ENCODE results near the gene MAP2K5. TPM values are rescaled to one million over a fixed set of nuclear protein-coding genes. Genes with fewer than 3 reads are reported as not detected.

MAP2K5 gene
- total and polyA plus RNA-seq, 10 of the 15 experiments (the other 5 are each of a cell fraction or from before 2014, with no cell fraction given): 1.3 to 19.4 (median 9.6) TPM

- no peak overlapping the region for H3K27ac ChIP-seq (ENCODE audit: control insufficient read depth, insufficient read depth)
- POLR2A ChIA-PET: no interaction called here
- 100% methylated on average over 2 of the region's 2 CpGs for WGBS (ENCODE audit: insufficient coverage, insufficient replicate concordance, low lambda C conversion rate, missing lambda C conversion rate)
Measured at GRCh38 chr15:67584157-67584556, 41.7 kb downstream of the MAP2K5 start.

More at GRCh38 chr15:67584157-67584556, 41.7 kb downstream of the MAP2K5 start:
- H3K36me3 ChIP-seq (ENCODE audit: control insufficient read depth in 2 of 2, insufficient read depth in 2 of 2, low read length in 1 of 2): peaks cover 0 to 5% of the 10 kb centered on the region in 2 experiments; a peak in 1 of 4 replicates
- SMC1A ChIA-PET (ENCODE audit: uncharacterized antibody, unreplicated experiment): interaction anchor here (0.6 to 1.1 kb wide), 4 partner anchors 83 to 645 kb away, joined by 3 to 4 read pairs (median 3); no protein-coding TSS in a partner anchor
- no peaks in the 10 kb centered on the region for H3K79me2 ChIP-seq (ENCODE audit: control insufficient read depth, insufficient read depth, low read length)
- intact Hi-C loops (cut with micrococcal nuclease; ENCODE audit: unreplicated experiment) (no loop called here), in situ Hi-C loops (cut with MboI) (no loop called here)
- CTCF ChIA-PET: interaction anchor here (0.6 kb wide), 1 partner anchor 11 kb away, joined by 3 read pairs; no protein-coding TSS in a partner anchor
- RAD21 ChIA-PET (ENCODE audit: unreplicated experiment): interaction anchor here (0.7 kb wide), 1 partner anchor 9 kb away, joined by 3 read pairs; no protein-coding TSS in a partner anchor
- no peak overlapping the region for H2AFZ ChIP-seq (ENCODE audit: control insufficient read depth, low read depth, low read length)
- BruUV-seq (replicated peaks): no TSS peak
- no peak for ATAC-seq
- H3K9me3 ChIP-seq (replicated peaks; ENCODE audit: control insufficient read depth, insufficient read depth, low read length): no peaks in the 10 kb centered on the region
- no peaks in the 10 kb centered on the region for H3K27me3 ChIP-seq (replicated peaks in 1 of 2; ENCODE audit: control insufficient read depth in 2 of 2, insufficient read depth in 2 of 2, low read length in 1 of 2)
- no peak for FAIRE-seq
- no peak overlapping the region for H3K9ac ChIP-seq (ENCODE audit: control insufficient read depth, insufficient read depth, low read length)
- H3K4me2 ChIP-seq (ENCODE audit: control insufficient read depth, insufficient read depth): no peak overlapping the region
- H4K20me1 ChIP-seq (ENCODE audit: control insufficient read depth, insufficient read depth): no peaks in the 10 kb centered on the region
- no peak overlapping the region for H3K4me3 ChIP-seq
- no peaks in the 10 kb centered on the region for H3K4me1 ChIP-seq (ENCODE audit: control insufficient read depth, insufficient read depth, low read length)
- TF ChIP-seq, protein P1, sequence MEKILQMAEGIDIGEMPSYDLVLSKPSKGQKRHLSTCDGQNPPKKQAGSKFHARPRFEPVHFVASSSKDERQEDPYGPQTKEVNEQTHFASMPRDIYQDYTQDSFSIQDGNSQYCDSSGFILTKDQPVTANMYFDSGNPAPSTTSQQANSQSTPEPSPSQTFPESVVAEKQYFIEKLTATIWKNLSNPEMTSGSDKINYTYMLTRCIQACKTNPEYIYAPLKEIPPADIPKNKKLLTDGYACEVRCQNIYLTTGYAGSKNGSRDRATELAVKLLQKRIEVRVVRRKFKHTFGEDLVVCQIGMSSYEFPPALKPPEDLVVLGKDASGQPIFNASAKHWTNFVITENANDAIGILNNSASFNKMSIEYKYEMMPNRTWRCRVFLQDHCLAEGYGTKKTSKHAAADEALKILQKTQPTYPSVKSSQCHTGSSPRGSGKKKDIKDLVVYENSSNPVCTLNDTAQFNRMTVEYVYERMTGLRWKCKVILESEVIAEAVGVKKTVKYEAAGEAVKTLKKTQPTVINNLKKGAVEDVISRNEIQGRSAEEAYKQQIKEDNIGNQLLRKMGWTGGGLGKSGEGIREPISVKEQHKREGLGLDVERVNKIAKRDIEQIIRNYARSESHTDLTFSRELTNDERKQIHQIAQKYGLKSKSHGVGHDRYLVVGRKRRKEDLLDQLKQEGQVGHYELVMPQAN (conservative IDR thresholded peaks at IDR 0.05): no peak
- no peak for TF ChIP-seq ZZZ3 (IDR thresholded peaks at IDR 0.05; ENCODE audit: control insufficient read depth, insufficient read length, low read depth)
- TF ChIP-seq STAT1 (conservative IDR thresholded peaks at IDR 0.05): no peak
- no peak for TF ChIP-seq SIX5 (IDR thresholded peaks at IDR 0.05; ENCODE audit: low read depth, low read length, severe bottlenecking)
- TF ChIP-seq STAT3 (IDR thresholded peaks at IDR 0.05; ENCODE audit: low read depth, low read length): no peak
- TF ChIP-seq REST (IDR thresholded peaks at IDR 0.05; ENCODE audit: low read depth, low read length): no peak
- TF ChIP-seq ZNF622 (IDR thresholded peaks at IDR 0.05): no peak
- TF ChIP-seq, protein P2, sequence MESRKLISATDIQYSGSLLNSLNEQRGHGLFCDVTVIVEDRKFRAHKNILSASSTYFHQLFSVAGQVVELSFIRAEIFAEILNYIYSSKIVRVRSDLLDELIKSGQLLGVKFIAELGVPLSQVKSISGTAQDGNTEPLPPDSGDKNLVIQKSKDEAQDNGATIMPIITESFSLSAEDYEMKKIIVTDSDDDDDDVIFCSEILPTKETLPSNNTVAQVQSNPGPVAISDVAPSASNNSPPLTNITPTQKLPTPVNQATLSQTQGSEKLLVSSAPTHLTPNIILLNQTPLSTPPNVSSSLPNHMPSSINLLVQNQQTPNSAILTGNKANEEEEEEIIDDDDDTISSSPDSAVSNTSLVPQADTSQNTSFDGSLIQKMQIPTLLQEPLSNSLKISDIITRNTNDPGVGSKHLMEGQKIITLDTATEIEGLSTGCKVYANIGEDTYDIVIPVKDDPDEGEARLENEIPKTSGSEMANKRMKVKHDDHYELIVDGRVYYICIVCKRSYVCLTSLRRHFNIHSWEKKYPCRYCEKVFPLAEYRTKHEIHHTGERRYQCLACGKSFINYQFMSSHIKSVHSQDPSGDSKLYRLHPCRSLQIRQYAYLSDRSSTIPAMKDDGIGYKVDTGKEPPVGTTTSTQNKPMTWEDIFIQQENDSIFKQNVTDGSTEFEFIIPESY (IDR thresholded peaks at IDR 0.05): no peak
- TF ChIP-seq TAF1 (IDR thresholded peaks at IDR 0.05; ENCODE audit: borderline replicate concordance, low read depth, low read length): no peak
- no peak for DNase-seq (ENCODE audit: low read depth, low spot score)

All from GM12878 (cell line).